Erythroblast (primary cell): ENCODE data around the gene ADCY7.
A peak's percentile ranks its signal among the peaks of the same experiment; 100 is the strongest.

Experiments
- DNase-seq, 2 experiments: peaks; one replicate each; lab custom pipeline; 2025; lab: John Stamatoyannopoulos, UW
- GATA1 ChIP-seq: IDR thresholded peaks from 2 replicates; pipeline ENCODE4 v1.6.1; 2011; ENCODE audit warnings: low read depth, mild to moderate bottlenecking, control low read depth, low read length, moderate library complexity
- POLR2A ChIP-seq: IDR thresholded peaks from 2 replicates; pipeline ENCODE4 v1.6.1; 2011; ENCODE audit warnings: mild to moderate bottlenecking, low read length

Gene ADCY7

DNA sequence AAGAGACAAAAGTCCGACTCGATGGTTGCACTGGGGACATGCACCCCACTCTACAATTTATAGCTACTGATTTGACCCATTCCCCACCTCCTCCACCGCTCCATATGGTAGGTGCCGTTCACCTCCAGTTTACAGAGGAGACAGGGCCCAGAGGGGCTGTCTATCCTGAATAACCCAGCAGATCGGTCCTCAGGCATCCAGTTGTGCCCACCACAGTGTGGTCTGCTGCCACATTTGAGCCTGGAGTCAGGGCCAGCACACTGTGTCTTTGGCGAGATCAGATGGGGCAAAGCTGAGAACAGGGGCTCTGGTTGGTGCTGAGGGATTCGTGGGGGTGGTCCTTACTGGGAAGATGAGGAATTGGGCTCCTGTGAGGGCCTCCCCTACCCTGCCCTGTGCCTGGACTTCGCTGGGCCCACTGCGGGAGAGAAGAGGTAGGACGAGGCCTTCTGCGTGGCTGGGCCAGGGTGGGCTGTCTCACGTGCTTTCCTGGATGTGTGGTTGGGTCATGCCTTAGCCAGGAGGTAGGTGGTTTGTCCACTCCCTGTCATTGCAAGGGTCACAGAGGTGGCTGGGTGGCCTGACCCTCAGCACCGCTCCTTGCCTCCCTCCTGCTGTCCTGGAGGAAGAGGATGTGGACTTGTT is 2.8 kb downstream of the ADCY7 start:
- no peak for DNase-seq
- TF ChIP-seq POLR2A (no peak), GATA1 (no peak)

DNA sequence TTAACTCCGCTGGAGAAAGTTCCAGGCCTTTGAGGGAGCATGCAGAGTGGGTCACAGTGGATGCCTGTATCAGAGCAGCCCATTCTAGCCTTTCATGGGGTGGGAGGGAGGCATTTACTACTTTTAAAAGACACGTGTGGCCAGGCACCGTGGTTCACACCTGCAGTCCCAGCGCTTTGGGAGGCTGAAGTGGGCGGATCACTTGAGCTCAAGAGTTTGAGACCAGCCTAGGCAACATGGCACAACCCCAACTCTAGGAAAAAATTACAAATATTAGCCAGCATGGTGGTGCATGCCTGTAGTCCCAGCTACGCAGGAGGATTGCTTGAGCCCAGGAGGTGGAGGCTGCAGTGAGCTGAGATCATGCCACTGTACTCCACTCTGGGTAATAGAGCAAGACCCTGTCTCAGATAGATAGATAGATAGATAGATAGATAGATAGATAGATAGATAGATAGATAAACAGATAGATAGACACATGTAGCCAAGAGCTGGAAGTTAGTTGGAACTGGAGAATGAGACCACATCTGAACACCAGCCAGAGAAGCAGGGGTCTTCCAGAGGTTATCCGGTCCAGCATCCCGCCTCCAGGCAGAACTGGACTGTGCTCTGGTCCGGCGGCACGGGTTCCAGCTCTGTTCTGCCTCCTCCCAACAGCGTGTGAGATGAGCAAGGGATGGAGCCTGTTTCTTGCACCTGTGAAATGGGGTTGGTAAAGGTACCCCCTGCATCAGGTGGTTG is 3.6 kb downstream of the ADCY7 start:
- TF ChIP-seq POLR2A, result no peak
- TF ChIP-seq GATA1, result no peak
- DNase-seq, result no peak

DNA sequence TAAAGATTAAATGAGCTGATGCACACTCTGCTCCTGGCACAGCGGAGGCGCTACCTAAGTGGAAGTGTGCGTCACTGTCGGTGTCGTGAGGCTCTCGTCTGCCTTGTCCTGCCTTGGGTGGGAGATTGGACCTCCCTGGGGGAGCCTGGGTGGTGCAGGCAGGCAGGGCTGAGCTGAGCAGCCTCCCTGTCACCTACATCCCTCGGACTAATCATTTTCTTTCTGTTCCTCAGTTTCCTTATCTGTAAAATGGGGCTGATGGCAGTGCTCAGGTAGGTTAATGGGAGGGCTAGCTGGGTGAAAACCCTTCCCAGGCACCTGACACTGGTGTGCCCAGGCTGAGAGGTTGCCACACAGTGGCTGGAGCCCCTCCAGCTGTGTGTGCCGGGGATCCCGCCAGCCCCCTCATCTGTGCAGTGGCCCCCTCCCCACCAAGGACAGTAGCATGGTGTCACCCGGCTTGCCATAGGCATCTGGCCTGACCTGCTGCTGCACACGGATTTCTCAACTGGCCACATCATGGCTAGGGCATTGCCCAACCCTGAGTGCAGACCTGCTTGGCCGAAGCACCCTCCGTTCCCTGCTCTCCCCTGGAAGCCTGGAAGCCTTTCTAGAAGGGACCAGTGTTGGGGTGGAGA is 4.3 kb downstream of the ADCY7 start:
- TF ChIP-seq GATA1 (no peak), POLR2A (no peak)

DNA sequence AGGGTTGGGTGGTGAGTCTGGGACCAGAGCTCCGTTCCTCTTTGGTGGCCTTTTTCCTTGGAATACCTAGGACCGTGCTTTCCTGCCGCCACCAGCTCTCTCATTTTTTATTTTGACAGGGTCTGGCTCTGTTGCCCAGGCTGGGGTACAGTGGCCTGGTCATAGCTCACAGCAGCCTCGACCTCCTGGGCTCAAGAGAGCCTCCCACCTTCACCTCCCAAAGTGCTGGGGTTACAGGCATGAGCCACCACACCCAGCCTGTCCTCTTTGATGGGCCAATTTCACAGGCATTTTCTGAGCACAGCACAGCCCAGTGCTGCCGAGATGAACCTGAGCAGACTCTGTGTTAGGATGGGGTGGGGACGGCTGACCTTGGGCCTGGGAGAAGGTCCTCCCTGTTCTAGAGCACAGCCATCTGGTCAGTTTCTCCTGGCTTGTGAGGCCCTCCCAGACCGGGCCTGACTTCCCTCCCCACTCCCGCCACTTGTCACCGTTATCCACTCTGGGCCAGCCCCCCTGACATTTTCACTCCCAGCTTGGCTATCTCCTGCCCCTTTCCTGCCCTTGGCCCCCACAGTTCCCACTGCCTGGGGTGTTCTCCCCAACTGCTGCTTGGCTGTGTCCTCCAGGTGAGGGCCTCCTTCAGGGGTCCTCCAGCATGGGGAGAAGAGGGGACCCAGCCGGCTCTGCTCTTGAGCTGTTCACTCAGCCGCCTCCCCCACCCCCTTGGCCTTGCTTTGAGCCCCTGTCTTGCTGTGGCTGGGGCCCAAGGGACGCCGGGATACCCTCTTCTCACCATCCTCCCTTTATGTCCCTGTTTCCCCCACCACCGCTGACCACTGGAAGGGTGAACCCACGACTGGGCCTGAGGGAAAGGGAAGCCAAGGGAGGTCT is 5.0 kb downstream of the ADCY7 start:
- DNase-seq, result no peak
- TF ChIP-seq GATA1 (no peak), POLR2A (no peak)

More for the DNA sequence above, 4.3 kb downstream of the ADCY7 start:
- no peak for DNase-seq

GRCh38 chr16:50272111-50272571 is 5.8 kb downstream of the ADCY7 start:
- TF ChIP-seq POLR2A (no peak), GATA1 (no peak)
- DNase-seq, result no peak

GRCh38 chr16:50272687-50273381 is 6.5 kb downstream of the ADCY7 start:
- TF ChIP-seq POLR2A (no peak), GATA1 (no peak)
- no peak for DNase-seq

GRCh38 chr16:50273382-50273690 is 7.0 kb downstream of the ADCY7 start:
- TF ChIP-seq POLR2A, result no peak
- no peak for TF ChIP-seq GATA1
- no peak for DNase-seq

- TF ChIP-seq GATA1 (no peak), POLR2A (no peak)
Observed at GRCh38 chr16:50273888-50274325, 7.6 kb downstream of the ADCY7 start.

DNA sequence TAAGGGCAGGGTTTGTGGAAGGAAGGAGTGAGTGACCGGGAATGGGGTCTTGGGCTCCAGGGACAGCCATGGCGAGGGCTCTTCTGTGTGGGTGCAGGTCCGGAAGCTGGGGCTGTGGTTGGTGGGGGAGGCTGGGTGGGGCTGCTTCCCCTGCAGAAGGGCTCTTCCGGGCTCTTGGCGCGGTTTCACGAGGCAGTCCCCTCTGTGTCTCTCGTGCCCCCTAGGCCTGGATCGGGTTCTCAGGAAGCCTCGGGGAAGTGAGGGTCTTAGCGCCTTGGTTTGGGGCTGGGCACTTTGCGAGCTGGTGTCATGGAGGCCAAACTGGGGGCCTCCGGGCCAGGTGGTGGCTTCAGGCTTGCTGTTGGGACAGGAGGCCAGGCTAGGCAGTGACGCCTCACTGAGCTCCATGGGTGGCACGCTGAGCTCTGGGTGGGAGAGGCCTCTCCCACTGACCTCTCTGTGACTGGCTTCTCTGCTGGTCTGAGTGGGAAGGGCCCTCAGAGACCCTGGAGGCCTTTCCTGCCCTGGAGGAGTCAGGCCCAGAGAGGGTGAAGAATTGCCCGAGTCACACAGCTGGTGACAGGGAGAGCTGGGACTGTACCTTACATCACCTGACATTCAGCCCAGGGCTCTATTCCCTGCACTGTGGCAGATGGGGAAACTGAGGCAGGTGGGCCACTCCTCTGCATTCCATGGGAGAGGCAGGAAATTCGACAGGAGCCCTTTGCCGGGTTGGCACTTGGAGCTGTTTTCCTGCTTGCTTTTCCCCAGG is 8.2 kb downstream of the ADCY7 start:
- no peak for TF ChIP-seq GATA1
- no peak for TF ChIP-seq POLR2A
- DNase-seq, result no peak

More at GRCh38 chr16:50273888-50274325, 7.6 kb downstream of the ADCY7 start:
- peak; percentile 72 to 80 for DNase-seq

GRCh38 chr16:50275098-50275415 is 8.7 kb downstream of the ADCY7 start:
- TF ChIP-seq POLR2A, result no peak
- TF ChIP-seq GATA1, result no peak
- DNase-seq, result no peak

DNA sequence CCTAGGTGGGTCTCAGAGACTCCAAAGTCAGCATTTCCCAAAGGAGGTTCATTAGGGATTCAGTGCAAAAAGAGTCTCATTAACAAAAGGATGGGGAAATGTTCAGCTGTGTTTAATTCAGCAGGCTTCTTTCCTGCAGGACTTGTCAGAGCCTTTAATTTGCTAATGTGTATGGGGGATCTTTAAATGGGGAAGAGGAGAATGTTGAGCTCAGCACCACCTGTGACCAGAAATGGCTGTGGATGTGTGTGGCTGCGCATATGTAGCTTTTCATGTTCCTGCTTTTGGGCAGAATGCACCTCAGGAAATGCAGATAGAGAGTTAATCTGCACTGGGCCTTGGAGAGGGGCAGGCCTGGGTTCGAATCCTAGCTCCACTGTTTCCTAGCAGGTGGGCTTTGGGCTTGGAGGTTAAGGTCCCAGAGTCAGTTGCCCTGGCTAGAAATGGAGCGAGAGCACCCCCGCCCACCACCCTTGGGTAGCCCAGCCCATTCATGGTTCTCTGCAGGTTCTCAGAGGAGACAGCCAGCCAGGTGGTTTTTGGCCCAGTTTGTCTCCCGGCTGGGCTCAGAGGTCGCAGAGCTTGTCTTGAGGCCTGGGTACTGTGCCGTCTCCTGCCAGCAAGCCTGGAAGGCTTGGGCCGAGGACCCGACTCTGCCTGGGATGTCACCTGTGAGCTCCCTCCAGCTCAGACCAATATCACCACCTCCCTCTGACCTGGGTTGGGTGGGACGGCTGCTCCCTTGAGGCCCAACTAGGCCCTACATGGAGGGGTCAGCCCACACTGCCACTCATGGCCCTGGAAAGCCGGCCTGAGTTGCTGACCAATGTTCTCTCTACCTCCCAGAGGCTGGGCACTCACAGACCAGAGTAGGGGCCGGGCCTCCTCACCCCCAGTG is 9.3 kb downstream of the ADCY7 start:
- DNase-seq, result no peak
- TF ChIP-seq POLR2A, result no peak
- no peak for TF ChIP-seq GATA1
